ENCODE data around the gene ASPSCR1.

DNA sequence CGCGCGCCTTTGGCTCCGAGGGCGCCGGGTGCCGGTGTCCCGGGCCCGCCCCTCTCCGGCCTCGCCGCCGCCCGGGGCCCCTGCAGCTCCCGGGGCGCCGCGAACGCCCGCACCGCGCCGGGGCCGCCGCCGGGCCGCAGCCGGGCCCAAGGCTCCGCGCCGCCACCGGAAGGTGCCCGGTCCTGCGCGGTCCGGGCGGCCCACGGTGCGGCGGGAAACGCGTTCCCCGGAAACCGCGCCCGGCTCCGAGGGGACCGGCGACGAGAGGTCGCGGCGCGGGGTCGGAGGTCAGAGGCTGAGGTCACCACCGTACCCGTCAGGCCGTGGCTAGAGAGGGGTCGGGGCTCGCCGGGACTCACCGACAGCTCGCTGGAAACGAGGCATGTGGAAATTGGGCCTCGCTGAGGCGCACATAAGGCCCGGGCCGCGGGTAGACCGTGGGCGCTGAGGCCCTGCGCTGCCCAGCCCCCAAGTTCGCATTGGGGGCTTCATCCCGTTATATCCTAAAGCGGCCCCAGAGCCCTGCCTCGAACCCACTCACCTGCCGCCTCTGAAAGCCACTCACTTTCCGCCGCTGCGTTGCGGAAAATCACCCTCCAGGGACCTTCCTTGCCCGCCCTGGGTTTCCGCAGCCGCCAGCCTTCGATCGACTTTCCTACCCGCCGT, 88.3 kb downstream of the ASPSCR1 start, which contains the start of gene DUS1L:
- TF ChIP-seq, protein P1, sequence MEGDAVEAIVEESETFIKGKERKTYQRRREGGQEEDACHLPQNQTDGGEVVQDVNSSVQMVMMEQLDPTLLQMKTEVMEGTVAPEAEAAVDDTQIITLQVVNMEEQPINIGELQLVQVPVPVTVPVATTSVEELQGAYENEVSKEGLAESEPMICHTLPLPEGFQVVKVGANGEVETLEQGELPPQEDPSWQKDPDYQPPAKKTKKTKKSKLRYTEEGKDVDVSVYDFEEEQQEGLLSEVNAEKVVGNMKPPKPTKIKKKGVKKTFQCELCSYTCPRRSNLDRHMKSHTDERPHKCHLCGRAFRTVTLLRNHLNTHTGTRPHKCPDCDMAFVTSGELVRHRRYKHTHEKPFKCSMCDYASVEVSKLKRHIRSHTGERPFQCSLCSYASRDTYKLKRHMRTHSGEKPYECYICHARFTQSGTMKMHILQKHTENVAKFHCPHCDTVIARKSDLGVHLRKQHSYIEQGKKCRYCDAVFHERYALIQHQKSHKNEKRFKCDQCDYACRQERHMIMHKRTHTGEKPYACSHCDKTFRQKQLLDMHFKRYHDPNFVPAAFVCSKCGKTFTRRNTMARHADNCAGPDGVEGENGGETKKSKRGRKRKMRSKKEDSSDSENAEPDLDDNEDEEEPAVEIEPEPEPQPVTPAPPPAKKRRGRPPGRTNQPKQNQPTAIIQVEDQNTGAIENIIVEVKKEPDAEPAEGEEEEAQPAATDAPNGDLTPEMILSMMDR (IDR thresholded peaks at IDR 0.05) = peak in 1 of 7 experiments; percentile 0
- peak in 2 of 3 donors; percentile 33 to 39 for TF ChIP-seq POLR2A (IDR thresholded peaks at IDR 0.05)

Measured in body of pancreas (tissue), 4 donors.